ENCODE results near the gene SLC9A7.

The SLC9A7 gene

GRCh38 chrX:46707274-46707965, 51.5 kb downstream of the SLC9A7 start:
- in situ Hi-C loops (cut with HindIII; ENCODE audit: low sequenced_read_pairs): no loop called here

GRCh38 chrX:46704767-46705386, 54.0 kb downstream of the SLC9A7 start:
- in situ Hi-C loops (cut with HindIII; ENCODE audit: low sequenced_read_pairs): no loop called here

GRCh38 chrX:46703980-46704379, 54.9 kb downstream of the SLC9A7 start:
- in situ Hi-C loops (cut with HindIII; ENCODE audit: low sequenced_read_pairs): no loop called here

- in situ Hi-C loops (cut with HindIII; ENCODE audit: low sequenced_read_pairs): no loop called here
Measured at GRCh38 chrX:46698691-46699090, 60.2 kb downstream of the SLC9A7 start.

- in situ Hi-C loops (cut with HindIII; ENCODE audit: low sequenced_read_pairs): no loop called here
Measured at GRCh38 chrX:46695491-46695890, 63.4 kb downstream of the SLC9A7 start.

- in situ Hi-C loops (cut with HindIII; ENCODE audit: low sequenced_read_pairs): no loop called here
Measured at GRCh38 chrX:46694549-46694948, 64.4 kb downstream of the SLC9A7 start.

- in situ Hi-C loops (cut with HindIII; ENCODE audit: low sequenced_read_pairs): no loop called here
Measured at GRCh38 chrX:46693149-46693548, 65.8 kb downstream of the SLC9A7 start.

- in situ Hi-C loops (cut with HindIII; ENCODE audit: low sequenced_read_pairs): no loop called here
Measured at GRCh38 chrX:46690818-46691217, 68.1 kb downstream of the SLC9A7 start.

GRCh38 chrX:46687619-46688018, 71.3 kb downstream of the SLC9A7 start:
- in situ Hi-C loops (cut with HindIII; ENCODE audit: low sequenced_read_pairs): no loop called here

- in situ Hi-C loops (cut with HindIII; ENCODE audit: low sequenced_read_pairs): no loop called here
Measured at GRCh38 chrX:46686003-46686645, 72.8 kb downstream of the SLC9A7 start.

GRCh38 chrX:46683048-46683447, 75.9 kb downstream of the SLC9A7 start:
- in situ Hi-C loops (cut with HindIII; ENCODE audit: low sequenced_read_pairs): no loop called here

GRCh38 chrX:46681849-46682248, 77.1 kb downstream of the SLC9A7 start:
- in situ Hi-C loops (cut with HindIII; ENCODE audit: low sequenced_read_pairs): no loop called here

GRCh38 chrX:46678232-46678631, 80.7 kb downstream of the SLC9A7 start:
- in situ Hi-C loops (cut with HindIII; ENCODE audit: low sequenced_read_pairs): no loop called here

- in situ Hi-C loops (cut with HindIII; ENCODE audit: low sequenced_read_pairs): no loop called here
Measured at GRCh38 chrX:46676399-46677356, 82.2 kb downstream of the SLC9A7 start.

- in situ Hi-C loops (cut with HindIII; ENCODE audit: low sequenced_read_pairs): no loop called here
Measured at GRCh38 chrX:46673620-46674359, 85.1 kb downstream of the SLC9A7 start.

- in situ Hi-C loops (cut with HindIII; ENCODE audit: low sequenced_read_pairs): no loop called here
Measured at GRCh38 chrX:46670316-46670715, 88.6 kb downstream of the SLC9A7 start.

- in situ Hi-C loops (cut with HindIII; ENCODE audit: low sequenced_read_pairs): no loop called here
Measured at GRCh38 chrX:46666831-46667230, 92.1 kb downstream of the SLC9A7 start.

GRCh38 chrX:46665232-46666152, 93.4 kb downstream of the SLC9A7 start:
- in situ Hi-C loops (cut with HindIII; ENCODE audit: low sequenced_read_pairs): no loop called here

GRCh38 chrX:46662188-46662958, 96.5 kb downstream of the SLC9A7 start:
- in situ Hi-C loops (cut with HindIII; ENCODE audit: low sequenced_read_pairs): no loop called here

Data from endothelial cell of hepatic sinusoid (primary cell).